BLaER1 (cell line): ENCODE data around the gene RAP1GAP.
A peak's percentile ranks its signal among the peaks of the same experiment; 100 is the strongest.

Experiments used
- H3K27ac ChIP-seq: shearing (Covaris generic); formaldehyde crosslinking; 2 replicates; pipeline ENCODE4 v1.8.1; 2022
- H3K27me3 ChIP-seq: shearing (Covaris generic); formaldehyde crosslinking; 2 replicates; pipeline ENCODE4 v1.8.1; 2022
- H3K36me3 ChIP-seq: shearing (Covaris generic); formaldehyde crosslinking; 2 replicates; pipeline ENCODE4 v1.8.1; 2022
- H3K4me1 ChIP-seq: shearing (Covaris generic); formaldehyde crosslinking; 2 replicates; pipeline ENCODE4 v1.8.1; 2022
- H3K4me2 ChIP-seq: shearing (Covaris generic); formaldehyde crosslinking; 2 replicates; pipeline ENCODE4 v1.8.1; 2022
- H3K4me3 ChIP-seq: shearing (Covaris generic); formaldehyde crosslinking; 2 replicates; pipeline ENCODE4 v1.8.1; 2022
- H3K9ac ChIP-seq: shearing (Covaris generic); formaldehyde crosslinking; 2 replicates; pipeline ENCODE4 v1.8.1; 2022
- H3K9me3 ChIP-seq: shearing (Covaris generic); formaldehyde crosslinking; 2 replicates; pipeline ENCODE4 v1.8.1; 2022
- H4K20me1 ChIP-seq: shearing (Covaris generic); formaldehyde crosslinking; 2 replicates; pipeline ENCODE4 v1.8.1; 2022
- Cebpa-rat ChIP-seq: shearing (Covaris generic); IDR thresholded peaks from 2 replicates; pipeline ENCODE4 v1.8.1; 2022

RAP1GAP gene

DNA sequence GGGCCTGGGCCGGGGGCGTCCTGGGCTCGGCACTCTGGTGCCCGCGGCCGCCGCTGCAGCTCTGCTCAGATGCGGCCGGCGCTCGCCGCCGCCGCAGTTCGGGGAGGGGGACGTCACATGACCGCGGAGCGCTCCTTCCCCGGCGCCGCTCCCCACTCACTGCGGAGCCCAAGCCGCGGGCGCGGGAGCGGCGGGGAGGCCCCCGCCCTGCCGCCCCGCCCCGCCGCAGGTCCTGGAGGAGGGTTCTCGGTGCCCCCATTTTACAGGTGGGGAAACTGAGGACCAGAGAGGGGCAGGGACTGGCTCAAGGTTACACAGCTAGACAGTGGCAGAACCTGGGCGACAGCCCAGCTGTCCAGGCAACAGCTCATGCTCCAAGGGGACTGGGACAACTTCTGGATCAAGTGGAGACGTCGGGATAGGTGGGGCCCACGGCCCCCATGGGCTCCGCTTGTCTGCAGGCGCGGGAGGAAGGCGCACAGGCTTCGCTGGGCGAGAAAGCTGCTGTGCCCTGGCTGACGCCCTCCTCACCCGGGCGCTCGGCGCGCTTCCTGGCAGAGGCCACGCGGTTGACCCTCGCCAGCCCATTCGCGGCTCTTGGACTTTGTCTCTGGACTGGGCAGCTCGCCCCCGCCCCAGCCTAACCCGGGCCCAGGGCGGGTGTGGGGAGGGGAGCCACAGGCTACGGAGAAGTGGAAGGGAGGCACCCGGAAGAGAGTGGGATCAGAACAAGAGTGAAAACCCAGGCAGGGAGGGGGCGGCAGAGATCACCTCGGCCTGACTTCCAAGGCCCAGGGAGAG lies at the start of gene RAP1GAP:
RAP1GAP (minus strand) TSS at position 100 of the 801 bp plus-strand sequence. CDS start 49,325 bp downstream, outside the sequence.
- Histone ChIP-seq H3K27me3 (peaks cover 19% of the 10 kb centered on the region; the same call in 1 of the 2 replicates), H3K4me2 (peak within 1 kb of the TSS; percentile 99), H3K27ac (peak within 1 kb of the TSS; percentile 68), H3K9me3 (no peaks in the 10 kb centered on the region), H3K4me3 (peak within 1 kb of the TSS; percentile 71), H4K20me1 (no peaks in the 10 kb centered on the region), H3K9ac (peak within 1 kb of the TSS; percentile 69), H3K4me1 (peaks cover 76% of the 10 kb centered on the region), H3K36me3 (no peaks in the 10 kb centered on the region)
- no peak for TF ChIP-seq Cebpa-rat

DNA sequence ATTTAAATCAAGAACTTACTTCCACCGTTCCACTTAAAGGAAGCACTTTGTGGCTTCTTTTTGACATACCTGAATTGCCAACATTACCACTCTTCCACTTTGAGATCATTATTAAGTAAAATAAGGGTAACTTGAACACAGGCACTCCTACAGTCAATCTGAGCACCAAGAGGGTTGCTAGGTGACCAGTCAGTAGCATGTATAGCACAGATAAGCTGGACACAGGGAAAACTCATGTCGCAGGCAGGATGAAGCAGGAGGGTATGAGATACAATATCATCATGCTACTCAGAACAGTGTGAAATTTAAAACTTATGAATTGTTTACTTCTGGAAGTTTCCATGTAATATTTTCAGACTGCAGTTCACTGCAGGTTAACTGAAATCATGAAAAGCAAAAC lies 47.0 kb upstream of the RAP1GAP start:
- Histone ChIP-seq H3K4me2 (no peak overlapping the region), H3K4me3 (no peak overlapping the region), H3K27me3 (no peaks in the 10 kb centered on the region), H3K36me3 (peaks cover 96% of the 10 kb centered on the region), H3K4me1 (no peaks in the 10 kb centered on the region), H4K20me1 (peaks cover 10% of the 10 kb centered on the region; the same call in 1 of the 2 replicates), H3K27ac (no peak overlapping the region), H3K9me3 (no peaks in the 10 kb centered on the region), H3K9ac (no peak overlapping the region)
- no peak for TF ChIP-seq Cebpa-rat

GRCh38 chr1:21707891-21708290 lies 38.7 kb upstream of the RAP1GAP start:
- Histone ChIP-seq H3K4me1 (peaks cover 14% of the 10 kb centered on the region), H3K4me2 (no peak overlapping the region), H3K9ac (no peak overlapping the region), H3K36me3 (peaks cover 78% of the 10 kb centered on the region), H3K9me3 (no peaks in the 10 kb centered on the region), H3K27ac (no peak overlapping the region), H4K20me1 (peaks cover 34% of the 10 kb centered on the region), H3K27me3 (no peaks in the 10 kb centered on the region), H3K4me3 (no peak overlapping the region)
- TF ChIP-seq Cebpa-rat = no peak

DNA sequence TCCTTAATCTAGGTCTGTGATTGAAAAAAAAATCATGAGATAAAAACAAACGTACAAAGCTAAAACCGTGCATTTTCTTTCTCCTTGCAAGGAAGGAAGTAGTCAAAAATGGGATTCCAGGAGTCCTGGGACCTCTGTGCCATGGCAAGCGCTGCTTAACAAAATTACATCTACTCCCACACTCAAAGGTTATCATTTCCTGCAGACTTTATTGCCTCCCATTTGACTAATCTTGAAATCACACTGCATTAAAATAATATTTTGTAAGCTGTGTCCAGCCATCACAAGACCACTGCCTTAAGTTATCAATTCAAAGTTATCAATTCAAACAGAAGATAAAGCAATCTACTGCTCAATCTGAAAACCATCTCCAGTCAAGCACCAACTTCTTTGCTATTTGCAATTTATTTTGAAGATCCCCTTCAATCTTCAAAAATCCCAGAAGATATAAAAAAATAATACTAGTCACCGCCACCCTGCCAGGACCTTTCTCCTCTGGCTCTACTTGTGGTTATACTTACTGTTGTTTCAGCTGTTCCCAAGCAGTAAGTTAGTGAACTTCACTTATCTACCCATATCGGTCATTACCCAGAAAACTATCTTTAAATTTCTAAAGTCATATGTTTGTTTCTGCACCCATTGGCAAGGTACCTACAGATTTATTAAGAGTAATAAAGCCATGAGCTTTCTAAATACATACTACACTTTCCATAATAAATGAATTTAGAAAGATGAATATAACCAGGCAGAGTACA lies 38.1 kb upstream of the RAP1GAP start:
- Histone ChIP-seq H3K4me2 (peak overlapping the region; percentile 41; the same call in 1 of the 2 replicates), H3K27ac (no peak overlapping the region)

GRCh38 chr1:21706151-21706835 lies 37.1 kb upstream of the RAP1GAP start:
- no peaks in the 10 kb centered on the region for H3K27me3 ChIP-seq
- H3K36me3 ChIP-seq = peaks cover 78% of the 10 kb centered on the region
- peaks cover 14% of the 10 kb centered on the region for H3K4me1 ChIP-seq
- no peak overlapping the region for H3K9ac ChIP-seq
- peaks cover 29% of the 10 kb centered on the region for H4K20me1 ChIP-seq
- H3K27ac ChIP-seq = peak overlapping the region; percentile 27; the same call in 1 of the 2 replicates
- peak overlapping the region; percentile 41 for H3K4me2 ChIP-seq
- no peaks in the 10 kb centered on the region for H3K9me3 ChIP-seq
- TF ChIP-seq Cebpa-rat = peak; percentile 50; the same call in 1 of the 2 replicates
- H3K4me3 ChIP-seq = no peak overlapping the region

More for the DNA sequence above, 38.1 kb upstream of the RAP1GAP start:
- Histone ChIP-seq H3K9me3 (no peaks in the 10 kb centered on the region), H4K20me1 (peaks cover 34% of the 10 kb centered on the region), H3K27me3 (no peaks in the 10 kb centered on the region), H3K4me3 (no peak overlapping the region), H3K4me1 (peaks cover 14% of the 10 kb centered on the region), H3K36me3 (peaks cover 79% of the 10 kb centered on the region), H3K9ac (no peak overlapping the region)
- TF ChIP-seq Cebpa-rat = no peak

- Histone ChIP-seq H3K9ac (no peak overlapping the region), H3K4me1 (peaks cover 17% of the 10 kb centered on the region), H3K4me2 (no peak overlapping the region), H4K20me1 (peaks cover 28% of the 10 kb centered on the region), H3K4me3 (no peak overlapping the region), H3K27me3 (no peaks in the 10 kb centered on the region), H3K36me3 (peaks cover 84% of the 10 kb centered on the region), H3K9me3 (no peaks in the 10 kb centered on the region), H3K27ac (no peak overlapping the region)
- TF ChIP-seq Cebpa-rat = no peak
These were observed 36.3 kb upstream of the RAP1GAP start for GRCh38 chr1:21705303-21705980.

GRCh38 chr1:21704145-21704544 lies 35.0 kb upstream of the RAP1GAP start:
- no peaks in the 10 kb centered on the region for H3K9me3 ChIP-seq
- H4K20me1 ChIP-seq = peaks cover 28% of the 10 kb centered on the region
- no peak overlapping the region for H3K27ac ChIP-seq
- peaks cover 93% of the 10 kb centered on the region for H3K36me3 ChIP-seq
- H3K4me1 ChIP-seq = peaks cover 22% of the 10 kb centered on the region
- no peak for TF ChIP-seq Cebpa-rat
- no peaks in the 10 kb centered on the region for H3K27me3 ChIP-seq
- no peak overlapping the region for H3K9ac ChIP-seq
- H3K4me2 ChIP-seq = no peak overlapping the region
- H3K4me3 ChIP-seq = no peak overlapping the region

GRCh38 chr1:21703318-21703963 lies 34.3 kb upstream of the RAP1GAP start:
- Histone ChIP-seq H3K36me3 (peaks cover 93% of the 10 kb centered on the region), H3K27me3 (no peaks in the 10 kb centered on the region)

GRCh38 chr1:21702780-21703179 lies 33.6 kb upstream of the RAP1GAP start:
- Histone ChIP-seq H3K4me2 (no peak overlapping the region), H4K20me1 (peaks cover 20% of the 10 kb centered on the region), H3K27ac (no peak overlapping the region), H3K4me1 (peaks cover 22% of the 10 kb centered on the region), H3K4me3 (no peak overlapping the region), H3K9me3 (no peaks in the 10 kb centered on the region), H3K9ac (no peak overlapping the region), H3K27me3 (no peaks in the 10 kb centered on the region), H3K36me3 (peaks cover 90% of the 10 kb centered on the region)
- TF ChIP-seq Cebpa-rat = no peak

More at GRCh38 chr1:21703318-21703963, 34.3 kb upstream of the RAP1GAP start:
- H3K9ac ChIP-seq = no peak overlapping the region
- TF ChIP-seq Cebpa-rat = no peak
- no peaks in the 10 kb centered on the region for H3K9me3 ChIP-seq
- H4K20me1 ChIP-seq = peaks cover 27% of the 10 kb centered on the region
- no peak overlapping the region for H3K27ac ChIP-seq
- H3K4me1 ChIP-seq = peaks cover 22% of the 10 kb centered on the region
- no peak overlapping the region for H3K4me3 ChIP-seq
- no peak overlapping the region for H3K4me2 ChIP-seq
